Fibroblast of upper back skin (primary cell): ENCODE data around the gene PTDSS2.
"Not testable (repeated sequence)": the region's sequence is repeated elsewhere in the genome, so short reads cannot be mapped to it uniquely, and the experiment has no call there.

ENCODE experiments used
- DNase-seq: peaks from one replicate; pipeline ENCODE4 v3.0.0-alpha.2; 2013

The PTDSS2 gene

DNA sequence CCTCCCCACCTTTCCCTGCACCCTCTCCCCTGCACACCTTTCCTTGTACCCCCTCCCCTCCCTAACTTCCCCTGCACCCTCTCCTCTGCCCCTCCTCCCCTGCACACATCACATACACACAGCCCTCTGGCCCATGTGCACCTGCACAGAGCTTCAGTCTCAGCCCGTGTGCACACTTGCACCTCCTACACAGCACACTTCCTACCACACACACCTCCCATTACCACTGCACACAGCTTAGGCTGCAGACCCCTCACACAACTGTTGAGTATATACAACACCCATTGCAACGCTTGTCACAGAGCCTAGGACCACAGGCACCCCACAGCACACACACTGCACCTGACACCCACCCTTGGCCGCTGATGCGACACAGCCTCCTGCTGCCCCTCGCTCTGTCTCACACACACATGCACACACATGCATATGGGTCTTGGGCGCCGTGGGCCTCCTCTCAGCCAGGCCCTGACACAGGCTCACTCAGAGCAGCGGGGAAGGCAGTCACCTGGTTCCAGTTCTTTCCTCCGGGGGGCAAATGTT is 35.7 kb upstream of the PTDSS2 start:
- DNase-seq: no peak

GRCh38 chr11:415640-416041 is 34.4 kb upstream of the PTDSS2 start:
- DNase-seq: no peak

- DNase-seq: no peak
These were observed 33.9 kb upstream of the PTDSS2 start for GRCh38 chr11:416051-416756.

GRCh38 chr11:416757-417621 is 33.1 kb upstream of the PTDSS2 start:
- DNase-seq: no peak

DNA sequence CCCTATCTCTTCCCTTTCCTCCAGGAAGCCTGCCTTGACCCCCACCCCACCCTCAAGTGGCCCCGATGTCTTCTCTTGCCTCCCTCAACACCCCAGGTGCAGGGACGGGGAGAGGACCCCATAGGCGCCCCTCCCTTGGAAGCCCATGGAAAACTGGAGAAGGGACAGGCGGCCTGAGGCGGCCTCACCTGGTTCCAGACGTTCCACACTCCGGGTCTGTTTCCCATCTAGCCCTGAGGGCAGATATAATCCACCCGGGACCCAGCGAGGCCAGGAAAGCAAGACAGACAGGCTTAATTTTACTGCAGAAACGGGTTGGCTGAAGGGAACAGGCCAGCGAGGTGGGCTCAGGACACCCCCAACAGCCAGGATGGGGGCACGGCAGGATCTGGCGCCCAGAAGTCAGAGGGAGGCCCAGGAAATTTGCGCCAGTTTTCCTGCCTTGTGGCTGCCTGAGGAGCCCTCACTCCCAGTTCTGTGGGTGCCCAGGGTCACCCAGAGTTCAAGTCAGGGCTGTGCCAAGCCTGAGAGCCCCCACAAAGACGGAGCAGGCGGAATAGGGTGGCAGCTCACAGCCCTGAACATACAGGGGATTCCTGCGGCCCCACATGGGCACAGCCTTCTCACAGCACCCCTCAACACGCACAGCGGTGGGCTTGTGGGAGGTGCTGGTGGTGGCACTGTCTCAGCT is 32.3 kb upstream of the PTDSS2 start:
- no peak for DNase-seq

- no peak for DNase-seq
These were observed 31.5 kb upstream of the PTDSS2 start for GRCh38 chr11:418343-419247.

DNA sequence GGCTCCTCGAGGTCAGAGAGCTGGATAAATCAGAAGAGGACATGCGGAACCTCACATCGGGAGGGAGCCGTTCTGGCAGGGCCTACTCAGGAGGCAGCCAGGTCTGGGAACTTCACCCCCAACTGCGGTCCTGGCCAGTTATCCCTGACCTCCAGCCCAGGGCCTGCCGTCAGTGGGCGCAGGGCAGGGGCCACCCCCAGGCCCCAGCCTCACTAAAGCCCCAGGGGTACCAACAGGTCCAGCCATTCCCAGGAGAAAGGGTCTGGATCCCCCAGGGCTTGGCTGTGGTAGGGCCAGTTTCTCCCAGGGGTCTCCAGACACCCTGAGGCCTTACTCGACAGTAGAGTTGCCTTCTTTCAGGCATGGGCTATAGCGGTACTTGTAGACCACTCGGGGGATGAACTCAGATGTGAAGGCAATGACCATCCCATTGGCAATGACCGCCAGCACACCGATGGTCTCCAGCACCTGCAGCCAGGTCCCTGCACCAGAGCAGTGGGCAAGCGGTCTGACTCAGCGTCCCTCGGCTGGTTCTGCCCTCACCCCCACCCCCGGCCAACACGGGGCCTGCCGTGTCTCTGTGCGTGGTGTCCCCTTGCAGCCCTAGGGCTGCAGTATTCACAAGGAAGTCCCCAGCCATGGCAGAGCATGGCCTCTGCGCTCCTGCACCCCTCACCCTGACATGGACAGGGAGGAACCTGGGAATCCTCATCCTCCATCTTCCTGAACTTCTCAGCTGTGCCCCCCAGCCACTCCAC is 30.7 kb upstream of the PTDSS2 start:
- DNase-seq: no peak

DNA sequence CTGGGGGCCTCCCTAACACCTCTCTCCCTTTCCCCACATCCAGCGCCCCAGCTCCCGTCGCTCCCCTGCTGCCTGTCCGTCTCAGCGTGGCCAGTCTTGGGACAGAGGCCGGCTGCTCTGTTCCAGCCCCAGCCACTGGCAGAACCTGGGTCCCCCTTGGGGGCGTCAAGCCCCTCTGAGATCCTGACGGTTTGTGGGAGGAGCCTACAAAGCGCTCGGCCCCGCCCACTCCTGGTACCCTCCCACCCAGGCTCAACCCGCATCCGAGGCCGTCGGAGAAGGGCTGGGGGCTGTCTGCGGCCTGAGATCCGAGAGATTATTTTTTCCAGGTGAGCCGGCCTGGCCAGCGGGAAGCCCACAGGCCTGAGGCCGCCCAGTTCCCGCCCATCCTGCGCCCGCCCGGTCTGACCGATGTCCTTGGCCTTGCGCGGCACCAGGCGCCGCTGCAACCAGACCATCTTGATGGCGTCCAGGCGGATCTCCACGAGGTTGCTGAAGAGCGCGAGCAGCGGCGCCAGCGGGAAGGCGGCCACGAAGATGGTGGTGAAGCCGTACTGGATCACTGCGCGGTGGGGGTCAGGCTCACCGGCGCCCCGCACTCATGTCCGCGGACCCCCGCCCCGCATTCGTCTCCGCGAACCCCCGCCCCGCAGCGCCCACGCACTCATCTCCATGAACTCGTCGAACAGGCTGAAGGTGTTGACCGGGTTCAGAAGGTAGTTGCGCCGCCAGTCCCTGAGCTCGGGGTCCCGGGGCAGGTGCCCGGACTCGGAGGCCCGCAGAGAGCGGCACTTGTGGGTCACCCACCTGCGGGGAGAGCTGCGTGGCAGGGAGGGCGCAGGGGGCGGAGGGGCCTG is 29.8 kb upstream of the PTDSS2 start:
- DNase-seq: no peak

GRCh38 chr11:420911-421321 is 29.2 kb upstream of the PTDSS2 start:
- no peak for DNase-seq

DNA sequence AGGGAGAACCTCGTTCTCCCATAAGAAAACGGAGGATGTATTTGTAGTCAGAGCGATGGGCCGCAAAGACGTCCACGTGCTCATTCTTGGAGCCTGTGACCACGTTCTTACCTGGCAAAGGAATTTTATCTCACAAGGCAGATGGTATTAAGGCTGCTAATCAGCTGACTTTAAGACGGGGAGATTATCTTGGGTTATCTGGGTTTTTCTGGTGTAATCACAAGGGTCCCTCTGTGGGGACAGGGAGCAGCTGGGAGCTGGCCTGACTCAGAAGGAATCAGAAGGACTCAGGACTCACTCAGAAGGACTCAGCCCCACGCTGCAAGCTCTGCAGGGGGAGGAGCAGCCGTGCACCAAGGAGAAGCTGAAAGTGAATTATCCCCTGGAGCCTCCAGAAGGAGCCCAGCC is 27.8 kb upstream of the PTDSS2 start:
- DNase-seq: no peak

- DNase-seq: no peak
These were observed 25.8 kb upstream of the PTDSS2 start for GRCh38 chr11:424232-424631.

- not testable (repeated sequence) for DNase-seq
These were observed 25.3 kb upstream of the PTDSS2 start for GRCh38 chr11:424766-425165.

DNA sequence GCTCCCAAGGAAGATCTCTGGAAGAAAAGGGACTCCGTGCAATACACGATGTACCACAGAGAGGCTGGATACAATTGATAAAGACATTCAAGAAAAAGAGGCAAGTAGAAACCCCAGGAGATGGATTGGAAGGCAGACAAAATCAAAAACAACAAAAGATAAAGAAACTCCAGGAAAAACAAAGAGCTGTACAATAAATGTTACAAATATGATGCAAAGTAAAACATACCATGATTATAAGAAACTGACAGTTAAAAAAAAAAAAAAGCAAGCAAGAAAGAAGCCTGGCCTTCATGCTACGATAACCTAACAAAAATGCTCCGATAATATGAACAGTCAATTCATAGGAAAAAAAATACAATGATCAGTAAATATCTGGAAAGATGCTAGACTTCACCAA is 24.8 kb upstream of the PTDSS2 start:
- DNase-seq: no peak

DNA sequence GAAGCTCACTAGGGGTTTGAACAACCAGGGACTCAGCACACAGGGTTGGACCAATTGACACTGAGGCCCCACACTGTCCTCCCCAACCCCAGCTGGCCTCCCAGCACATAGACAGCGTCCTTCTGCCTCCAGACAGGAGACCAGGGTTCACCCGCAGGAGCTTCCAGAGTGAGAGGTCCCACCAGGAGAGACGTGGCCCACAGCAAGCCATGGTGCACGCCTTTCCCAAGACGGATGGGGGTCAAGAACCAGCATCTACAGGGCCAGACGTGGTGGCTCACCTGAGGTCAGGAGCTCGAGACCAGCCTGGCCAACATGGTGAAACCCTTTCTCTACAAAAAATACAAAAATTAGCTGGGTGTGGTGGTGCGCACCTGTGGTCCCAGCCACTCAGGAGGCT is 23.2 kb upstream of the PTDSS2 start:
- no peak for DNase-seq

DNA sequence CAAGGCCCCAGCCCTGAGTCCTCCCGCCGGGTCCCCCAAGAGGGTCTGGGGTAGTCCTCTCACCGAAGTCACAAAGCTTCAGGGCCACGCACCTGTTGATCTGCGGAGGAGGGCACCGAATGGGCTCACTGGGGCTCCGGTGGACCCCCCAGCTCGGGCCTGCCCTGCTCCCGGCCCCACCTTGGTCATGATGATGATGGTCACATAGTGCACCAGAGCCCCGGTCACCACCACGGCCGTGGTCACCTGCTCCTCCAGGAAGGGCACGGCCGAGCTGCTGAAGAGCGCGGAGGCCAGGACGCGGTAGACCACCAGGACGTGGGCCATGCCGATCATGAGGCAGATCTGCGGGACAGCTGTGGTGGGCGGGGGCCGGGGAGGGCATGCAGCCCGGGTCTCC is 21.8 kb upstream of the PTDSS2 start:
- DNase-seq: no peak

GRCh38 chr11:429391-429790 is 20.7 kb upstream of the PTDSS2 start:
- DNase-seq: no peak

DNA sequence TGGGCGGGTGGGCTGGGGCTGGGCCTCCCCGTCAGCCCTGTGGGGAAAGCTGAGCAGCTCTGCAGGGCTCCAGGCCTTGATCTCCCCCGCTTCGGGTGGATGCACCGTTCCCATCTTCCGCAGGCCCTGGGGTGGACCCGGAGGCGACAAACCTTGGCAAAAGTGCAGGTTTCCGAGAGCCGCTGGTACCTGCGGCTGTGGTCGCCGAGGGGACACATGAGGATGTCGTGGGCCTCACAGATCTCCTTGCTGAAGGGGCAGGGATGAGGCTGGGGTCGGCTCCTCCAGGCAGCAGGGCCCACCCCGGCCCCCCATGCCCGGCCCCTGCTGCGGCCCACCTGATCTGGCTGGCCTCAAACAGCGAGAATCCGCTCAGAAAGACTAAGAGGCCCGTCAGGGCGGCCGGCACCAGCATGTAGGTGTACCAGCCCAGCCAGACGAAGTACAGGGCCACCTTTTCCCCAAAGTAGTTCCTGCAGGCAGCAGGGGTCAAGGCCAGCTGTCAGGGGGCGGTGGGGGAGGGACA is 20.1 kb upstream of the PTDSS2 start:
- no peak for DNase-seq

- no peak for DNase-seq
These were observed 18.2 kb upstream of the PTDSS2 start for GRCh38 chr11:431921-432320.

GRCh38 chr11:432501-433100 is 17.5 kb upstream of the PTDSS2 start:
- no peak for DNase-seq

DNA sequence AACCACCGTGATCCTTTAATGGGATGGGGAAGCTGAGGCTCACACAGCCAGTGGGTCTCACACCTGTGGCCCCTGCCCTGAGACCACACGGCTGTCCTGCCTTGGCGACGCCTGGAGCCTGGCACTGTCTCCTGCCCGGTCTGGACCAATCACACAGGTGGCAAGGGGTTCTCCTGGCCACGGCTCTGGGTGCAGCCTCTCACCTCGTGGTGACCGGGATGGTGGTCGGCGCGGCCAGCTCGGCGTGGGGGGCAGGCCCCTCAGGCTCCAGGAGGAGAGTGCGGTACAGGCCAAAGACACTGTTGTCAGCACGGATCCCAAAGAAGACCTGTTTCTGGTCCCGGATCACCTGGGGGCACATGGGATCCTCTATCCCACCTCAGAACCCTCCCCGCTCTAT is 17.0 kb upstream of the PTDSS2 start:
- no peak for DNase-seq
